IPS-15b (cell line): Measurements from ENCODE around the gene HDAC1.

Source experiments
- H3K27me3 ChIP-seq: one replicate; pipeline ENCODE4 v1.6.1; 2013; ENCODE audit warnings: low read length; ENCODE audit not compliant: control insufficient read depth, insufficient read depth
- H3K36me3 ChIP-seq: one replicate; pipeline ENCODE4 v1.6.1; 2013; ENCODE audit warnings: low read length; ENCODE audit not compliant: control insufficient read depth, insufficient read depth
- H3K4me1 ChIP-seq: one replicate; pipeline ENCODE4 v1.6.1; 2013; ENCODE audit warnings: mild to moderate bottlenecking, low read length; ENCODE audit not compliant: control insufficient read depth, insufficient read depth
- H3K4me3 ChIP-seq: one replicate; pipeline ENCODE4 v1.5.1; 2013; ENCODE audit warnings: low read depth, low read length
- H3K9ac ChIP-seq: one replicate; pipeline ENCODE4 v1.6.1; 2013; ENCODE audit warnings: low read depth, mild to moderate bottlenecking, low read length
- H3K9me3 ChIP-seq: one replicate; pipeline ENCODE4 v1.6.1; 2013; ENCODE audit warnings: mild to moderate bottlenecking, low read length; ENCODE audit not compliant: control insufficient read depth, insufficient read depth

Gene HDAC1

DNA sequence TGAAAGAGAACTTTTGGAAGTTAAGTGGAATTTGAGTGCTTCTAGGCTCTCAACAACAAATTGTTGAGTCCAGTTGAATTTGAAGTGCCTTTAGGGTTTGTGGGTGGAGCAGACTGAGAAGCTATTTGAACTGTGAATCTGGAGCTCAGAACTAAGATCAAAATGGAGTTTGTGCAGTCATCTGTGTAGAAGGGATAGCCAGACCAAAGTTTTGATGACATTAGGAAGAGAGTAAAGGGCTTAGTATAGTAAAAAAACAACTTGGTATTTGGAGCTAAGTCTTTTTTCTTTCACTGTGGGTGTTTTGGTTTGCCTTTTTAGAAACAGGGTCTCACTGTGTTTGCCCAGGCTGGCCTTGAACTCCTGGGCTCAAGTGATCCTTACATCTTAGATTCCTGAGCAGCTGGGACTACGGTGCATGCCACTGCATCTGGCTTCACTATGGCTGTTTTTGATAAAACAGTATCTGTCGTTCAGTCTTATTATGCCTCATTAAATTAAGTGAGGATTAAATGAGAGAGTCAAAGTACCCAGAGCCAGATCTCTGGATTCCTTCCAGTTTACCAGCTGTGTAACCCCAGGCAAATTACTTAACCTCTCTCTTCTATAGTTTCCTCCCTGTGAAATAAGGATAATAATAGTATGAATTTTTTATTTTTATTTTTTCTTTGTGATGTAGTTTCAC lies 20.0 kb downstream of the HDAC1 start:
- H3K36me3 ChIP-seq: peaks cover 3% of the 10 kb centered on the region
- H3K4me1 ChIP-seq: no peaks in the 10 kb centered on the region
- no peak overlapping the region for H3K9ac ChIP-seq

DNA sequence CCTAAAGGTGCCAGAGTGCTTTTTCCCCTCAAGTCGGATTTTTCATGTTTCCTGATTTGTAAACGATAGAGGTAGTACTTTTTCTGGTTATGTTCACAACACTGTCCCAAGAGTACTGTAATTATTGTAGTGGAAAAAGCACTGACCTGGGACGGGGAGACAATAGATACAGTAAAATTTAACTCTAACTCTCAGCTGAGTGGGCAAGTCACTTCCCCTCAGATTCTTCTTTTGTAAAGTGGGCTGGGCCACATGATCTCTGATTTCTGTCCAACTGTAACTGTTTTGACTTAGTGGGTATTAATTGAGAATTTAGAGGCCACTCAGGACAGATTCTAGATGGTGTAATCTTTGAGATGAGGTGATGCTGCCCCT lies 25.0 kb downstream of the HDAC1 start:
- Histone ChIP-seq H3K9me3 (no peaks in the 10 kb centered on the region), H3K9ac (no peak overlapping the region), H3K27me3 (no peaks in the 10 kb centered on the region), H3K4me1 (no peaks in the 10 kb centered on the region), H3K4me3 (no peak overlapping the region), H3K36me3 (peaks cover 12% of the 10 kb centered on the region)

More for the DNA sequence above, 20.0 kb downstream of the HDAC1 start:
- no peak overlapping the region for H3K4me3 ChIP-seq
- no peaks in the 10 kb centered on the region for H3K27me3 ChIP-seq
- H3K9me3 ChIP-seq: no peaks in the 10 kb centered on the region

DNA sequence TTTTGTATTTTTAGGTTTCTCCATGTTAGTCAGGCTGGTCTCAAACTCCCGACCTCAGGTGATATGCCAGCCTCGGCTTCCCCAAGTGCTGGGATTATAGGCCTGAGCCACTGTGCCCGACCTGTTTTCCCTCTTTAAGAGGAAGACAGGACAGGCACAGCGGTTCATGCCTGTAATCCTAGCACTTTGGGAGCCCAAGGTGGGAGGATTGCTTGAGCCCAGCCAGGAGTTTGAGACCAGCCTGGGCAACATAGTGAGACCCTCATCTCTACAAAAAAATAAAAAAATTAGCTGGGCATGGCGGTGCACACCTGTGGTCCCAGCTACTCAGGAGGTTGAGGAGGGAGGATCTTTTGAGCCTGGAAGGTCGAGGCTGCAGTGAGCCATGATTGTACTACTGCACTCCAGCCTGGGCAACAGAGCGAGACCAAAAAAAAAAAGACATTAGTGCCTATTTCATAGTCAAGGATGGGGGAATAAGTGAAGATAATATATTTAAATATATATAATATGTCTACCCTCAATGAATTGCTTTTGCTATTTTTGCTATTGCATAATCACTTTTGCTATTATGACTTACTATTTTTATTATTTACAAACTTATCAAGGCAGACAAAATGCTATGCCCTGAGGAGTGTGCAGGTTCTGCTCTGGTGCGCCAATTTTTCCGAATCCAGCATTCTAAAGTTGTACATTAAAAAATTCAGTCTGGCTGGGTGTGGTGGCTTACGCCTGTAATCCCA lies 26.4 kb downstream of the HDAC1 start:
- no peak overlapping the region for H3K4me3 ChIP-seq
- H3K36me3 ChIP-seq: peaks cover 12% of the 10 kb centered on the region
- H3K9ac ChIP-seq: no peak overlapping the region
- no peaks in the 10 kb centered on the region for H3K9me3 ChIP-seq
- H3K27me3 ChIP-seq: no peaks in the 10 kb centered on the region
- no peaks in the 10 kb centered on the region for H3K4me1 ChIP-seq

DNA sequence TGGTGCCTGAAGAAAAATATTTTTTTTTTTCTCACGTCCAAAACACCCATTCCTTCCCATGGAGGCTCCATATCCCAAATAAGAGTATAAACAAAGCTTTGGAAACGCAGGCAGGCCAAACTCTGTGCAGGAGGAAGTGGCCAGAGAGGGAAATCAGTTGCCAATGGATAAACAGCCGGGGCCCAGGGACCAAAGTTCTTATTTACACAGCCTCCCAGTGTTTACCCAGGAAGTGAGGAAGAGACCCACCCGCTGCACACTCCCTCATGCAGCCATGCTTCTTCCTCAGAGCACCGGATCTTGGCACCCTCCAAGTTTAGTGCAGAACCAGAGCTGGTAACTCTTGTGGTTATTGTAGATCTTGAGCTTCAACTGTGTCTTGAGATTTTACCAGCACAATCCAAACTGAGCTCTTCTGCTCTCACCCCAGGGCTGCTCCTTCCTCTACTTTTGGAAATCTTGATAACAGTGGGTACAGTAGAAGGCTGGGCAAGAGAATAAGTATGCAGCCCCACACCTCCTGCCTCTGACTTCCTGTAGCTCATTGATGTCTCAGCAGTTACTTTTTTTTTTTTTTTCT lies 29.9 kb downstream of the HDAC1 start:
- H3K4me3 ChIP-seq: no peak overlapping the region
- H3K9me3 ChIP-seq: no peaks in the 10 kb centered on the region
- H3K27me3 ChIP-seq: no peaks in the 10 kb centered on the region
- peaks cover 16% of the 10 kb centered on the region for H3K36me3 ChIP-seq
- H3K9ac ChIP-seq: no peak overlapping the region
- no peaks in the 10 kb centered on the region for H3K4me1 ChIP-seq

DNA sequence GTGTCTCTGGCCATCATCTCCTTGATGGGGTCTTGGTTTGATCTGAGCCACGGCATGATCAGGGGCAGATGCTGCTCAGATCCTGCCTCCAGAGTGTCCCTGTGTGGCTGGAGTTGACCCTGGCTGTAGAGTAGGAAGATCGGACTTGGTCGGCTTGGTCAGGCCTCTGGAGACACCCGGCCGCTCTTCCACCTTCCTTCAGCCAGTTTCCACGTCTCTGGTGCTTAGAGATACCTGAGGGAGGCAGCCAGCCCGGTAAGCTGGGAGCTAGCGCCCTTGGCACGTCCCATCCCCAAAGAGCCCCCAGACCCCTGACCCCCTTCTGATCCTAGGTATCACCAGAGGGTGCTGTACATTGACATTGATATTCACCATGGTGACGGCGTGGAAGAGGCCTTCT lies 35.3 kb downstream of the HDAC1 start:
- H3K4me3 ChIP-seq: no peak overlapping the region
- H3K36me3 ChIP-seq: peaks cover 43% of the 10 kb centered on the region
- no peaks in the 10 kb centered on the region for H3K4me1 ChIP-seq
- no peaks in the 10 kb centered on the region for H3K9me3 ChIP-seq
- no peaks in the 10 kb centered on the region for H3K27me3 ChIP-seq
- H3K9ac ChIP-seq: no peak overlapping the region

DNA sequence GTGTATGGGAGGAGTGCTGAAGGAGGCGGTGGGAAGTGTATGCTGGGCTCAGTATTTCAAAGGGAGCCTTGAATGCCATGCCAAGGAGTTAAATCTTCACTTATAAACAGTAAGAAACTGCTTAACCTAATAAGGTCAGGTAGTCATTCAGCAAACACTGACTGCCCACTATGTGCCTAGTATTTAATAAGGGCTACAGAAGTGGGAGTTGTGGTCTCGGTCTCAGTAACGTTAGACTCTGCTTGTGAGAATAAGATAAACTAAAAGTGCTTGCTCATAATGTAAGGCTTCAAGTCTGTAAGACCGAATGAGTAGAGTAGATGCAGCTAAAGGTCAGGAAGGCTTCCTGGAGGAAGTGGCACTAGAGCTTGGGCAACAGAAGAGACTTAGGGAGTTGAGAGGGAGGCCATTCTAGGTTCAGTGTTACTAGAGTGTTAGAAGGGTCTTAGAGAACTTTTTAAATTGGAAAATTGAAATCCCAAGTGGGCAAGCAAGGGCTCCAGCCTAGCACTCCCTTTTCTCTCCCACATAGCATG lies 38.1 kb downstream of the HDAC1 start:
- no peak overlapping the region for H3K4me3 ChIP-seq
- H3K9me3 ChIP-seq: no peaks in the 10 kb centered on the region
- H3K4me1 ChIP-seq: peaks cover 2% of the 10 kb centered on the region
- H3K27me3 ChIP-seq: no peaks in the 10 kb centered on the region
- H3K36me3 ChIP-seq: peaks cover 59% of the 10 kb centered on the region
- H3K9ac ChIP-seq: no peak overlapping the region

DNA sequence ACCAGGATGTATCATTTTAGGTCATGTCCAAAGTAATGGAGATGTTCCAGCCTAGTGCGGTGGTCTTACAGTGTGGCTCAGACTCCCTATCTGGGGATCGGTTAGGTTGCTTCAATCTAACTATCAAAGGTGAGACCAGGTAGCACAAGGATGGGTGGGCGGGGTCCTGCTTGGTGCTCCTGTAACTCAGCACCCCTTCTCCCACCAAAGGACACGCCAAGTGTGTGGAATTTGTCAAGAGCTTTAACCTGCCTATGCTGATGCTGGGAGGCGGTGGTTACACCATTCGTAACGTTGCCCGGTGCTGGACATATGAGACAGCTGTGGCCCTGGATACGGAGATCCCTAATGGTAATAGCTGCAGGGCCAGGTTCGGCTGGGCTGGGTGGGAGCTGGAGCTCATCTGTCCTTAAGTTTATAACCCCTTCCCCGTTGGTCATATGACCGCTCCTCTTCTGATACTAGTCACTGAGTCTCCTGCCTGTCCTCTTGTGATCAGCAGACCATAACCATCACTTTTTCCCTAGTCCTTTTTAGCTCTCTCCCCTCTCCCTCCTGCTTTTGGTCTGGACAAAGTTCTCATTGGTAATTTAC lies 38.8 kb downstream of the HDAC1 start:
- no peaks in the 10 kb centered on the region for H3K9me3 ChIP-seq
- H3K36me3 ChIP-seq: peaks cover 59% of the 10 kb centered on the region
- H3K4me3 ChIP-seq: no peak overlapping the region
- peaks cover 2% of the 10 kb centered on the region for H3K4me1 ChIP-seq
- H3K9ac ChIP-seq: no peak overlapping the region
- H3K27me3 ChIP-seq: no peaks in the 10 kb centered on the region

DNA sequence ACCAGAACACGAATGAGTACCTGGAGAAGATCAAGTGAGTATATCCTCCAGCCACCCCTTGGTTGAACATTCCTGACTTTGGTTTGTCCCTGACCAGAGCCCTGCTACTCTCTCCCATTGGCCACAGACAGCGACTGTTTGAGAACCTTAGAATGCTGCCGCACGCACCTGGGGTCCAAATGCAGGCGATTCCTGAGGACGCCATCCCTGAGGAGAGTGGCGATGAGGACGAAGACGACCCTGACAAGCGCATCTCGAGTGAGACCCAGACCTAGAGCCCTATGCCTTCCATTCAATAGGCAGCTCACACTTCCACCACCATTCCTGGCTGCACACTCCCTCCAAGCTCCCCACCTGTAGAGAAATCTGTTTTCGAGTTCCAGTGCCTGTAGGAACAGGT lies 39.7 kb downstream of the HDAC1 start:
- Histone ChIP-seq H3K4me3 (no peak overlapping the region), H3K4me1 (peaks cover 2% of the 10 kb centered on the region), H3K36me3 (peaks cover 53% of the 10 kb centered on the region), H3K27me3 (no peaks in the 10 kb centered on the region), H3K9me3 (no peaks in the 10 kb centered on the region), H3K9ac (no peak overlapping the region)

DNA sequence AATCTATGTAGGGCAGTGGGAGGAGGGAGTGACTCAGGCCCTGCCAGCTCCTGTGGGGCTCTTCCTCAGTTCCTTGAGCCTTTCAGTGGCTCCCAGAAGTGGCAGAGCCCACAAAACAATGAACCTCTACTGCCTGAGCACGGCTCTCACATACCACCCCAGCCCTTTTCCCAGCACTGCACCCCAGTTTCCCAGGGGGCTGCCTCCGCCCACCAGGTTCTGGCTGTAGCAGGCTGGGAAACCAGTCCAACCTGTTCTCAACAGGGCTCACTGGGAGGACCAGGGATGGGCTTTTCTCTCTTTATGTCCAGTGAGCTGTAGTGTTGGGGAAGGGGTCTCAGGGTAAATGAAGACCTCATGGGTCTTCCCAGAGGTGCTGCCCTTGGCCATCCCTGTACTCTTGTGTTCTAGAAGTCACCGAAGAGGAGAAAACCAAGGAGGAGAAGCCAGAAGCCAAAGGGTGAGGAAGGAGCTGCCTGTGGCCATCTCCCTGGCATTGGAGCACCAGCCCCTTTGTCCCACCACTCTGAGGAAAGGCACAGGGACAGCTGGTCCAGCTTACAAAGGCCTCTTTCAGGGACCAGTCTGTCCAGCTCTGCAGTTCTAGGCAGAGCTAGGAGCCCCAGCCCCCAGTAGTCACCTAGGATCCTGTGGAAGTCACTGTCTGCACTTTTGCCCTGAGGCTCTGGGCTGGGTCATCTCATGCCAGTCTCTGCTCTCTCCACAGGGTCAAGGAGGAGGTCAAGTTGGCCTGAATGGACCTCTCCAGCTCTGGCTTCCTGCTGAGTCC lies 40.6 kb downstream of the HDAC1 start:
- Histone ChIP-seq H3K4me1 (peaks cover 7% of the 10 kb centered on the region), H3K36me3 (peaks cover 46% of the 10 kb centered on the region), H3K9ac (no peak overlapping the region), H3K4me3 (no peak overlapping the region), H3K9me3 (no peaks in the 10 kb centered on the region), H3K27me3 (peaks cover 4% of the 10 kb centered on the region)

DNA sequence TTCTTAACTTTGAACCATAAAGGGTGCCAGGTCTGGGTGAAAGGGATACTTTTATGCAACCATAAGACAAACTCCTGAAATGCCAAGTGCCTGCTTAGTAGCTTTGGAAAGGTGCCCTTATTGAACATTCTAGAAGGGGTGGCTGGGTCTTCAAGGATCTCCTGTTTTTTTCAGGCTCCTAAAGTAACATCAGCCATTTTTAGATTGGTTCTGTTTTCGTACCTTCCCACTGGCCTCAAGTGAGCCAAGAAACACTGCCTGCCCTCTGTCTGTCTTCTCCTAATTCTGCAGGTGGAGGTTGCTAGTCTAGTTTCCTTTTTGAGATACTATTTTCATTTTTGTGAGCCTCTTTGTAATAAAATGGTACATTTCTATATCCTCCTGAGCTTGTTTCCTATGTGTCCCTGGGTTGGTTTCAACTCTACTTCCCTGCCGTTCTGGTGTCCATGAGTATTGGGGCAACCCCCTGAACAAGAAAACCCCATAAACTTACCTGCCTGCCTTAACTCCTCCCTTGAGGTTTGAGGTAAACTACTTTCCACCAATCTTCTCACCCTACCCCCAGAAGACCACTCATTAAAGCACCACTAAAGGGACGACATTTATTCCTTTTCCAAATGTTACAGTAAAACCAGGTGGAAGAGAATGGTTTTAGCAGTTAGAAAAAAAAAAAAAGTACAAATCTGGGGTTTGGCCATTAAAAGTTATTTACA lies 41.5 kb downstream of the HDAC1 start:
- Histone ChIP-seq H3K4me1 (peaks cover 11% of the 10 kb centered on the region), H3K4me3 (no peak overlapping the region), H3K9ac (no peak overlapping the region)

More for the DNA sequence above, 41.5 kb downstream of the HDAC1 start:
- Histone ChIP-seq H3K27me3 (peaks cover 4% of the 10 kb centered on the region), H3K36me3 (peaks cover 41% of the 10 kb centered on the region), H3K9me3 (no peaks in the 10 kb centered on the region)
